CD4-positive, alpha-beta T cell (primary cell): ENCODE results near the gene TUBB2B. TPM values are rescaled to one million over a fixed set of nuclear protein-coding genes. Genes with fewer than 3 reads are reported as not detected.
"Not testable (repeated sequence)": the region's sequence is repeated elsewhere in the genome, so short reads cannot be mapped to it uniquely, and the experiment has no call there.

Experiments used
- ATAC-seq: fragments of 200-7000 bp; cut with Tn5 transposase; one replicate; pipeline ENCODE4 v1.10.0; 2022; ENCODE audit warnings: mild to moderate bottlenecking; ENCODE audit not compliant: poor library complexity
- CTCF ChIA-PET: fragments of 350-600 bp; sonication (Branson Sonifier 250); formaldehyde crosslinking; loops from one replicate; lab custom pipeline; 2021; ENCODE audit warnings: antibody characterized with exemption, inconsistent platforms; lab: Charles Lee
- POLR2A ChIA-PET: fragments of 350-600 bp; sonication (Branson Sonifier 250); formaldehyde crosslinking; loops from one replicate; lab custom pipeline; 2021; ENCODE audit warnings: antibody characterized with exemption, inconsistent platforms; lab: Charles Lee
- DNase-seq, 14 experiments: peaks; one replicate each; pipeline ENCODE4 v3.0.0-alpha.2; 2013 to 2020; ENCODE audit warnings: mixed read lengths in 2 of 14
- H3K27ac ChIP-seq, 2 donors: one replicate each; pipeline versions ENCODE4 v1.5.1 to v1.7.0; 2013; ENCODE audit warnings: low read length in 2 of 2, low read depth in 1 of 2, mild to moderate bottlenecking in 1 of 2
- H3K27me3 ChIP-seq, 2 experiments: 1 replicate in 1 of 2; 2 replicates in 1 of 2; pipeline versions ENCODE4 v1.6.1 to v1.7.0; 2013; ENCODE audit warnings: low read length in 2 of 2, control low read depth in 1 of 2, mild to moderate bottlenecking in 1 of 2, moderate library complexity in 1 of 2; ENCODE audit not compliant: insufficient read depth in 2 of 2, control insufficient read depth in 1 of 2
- H3K36me3 ChIP-seq: one replicate; pipeline ENCODE4 v1.6.1; 2013; ENCODE audit warnings: low read length, control low read depth; ENCODE audit not compliant: insufficient read depth
- H3K4me1 ChIP-seq: one replicate; pipeline ENCODE4 v1.6.1; 2013; ENCODE audit warnings: low read length, control low read depth; ENCODE audit not compliant: insufficient read depth
- H3K4me3 ChIP-seq: one replicate; pipeline ENCODE4 v1.5.1; 2013; ENCODE audit warnings: mild to moderate bottlenecking, low read length, moderate library complexity
- H3K9me3 ChIP-seq, 2 experiments: 1 replicate in 1 of 2; 2 replicates in 1 of 2; pipeline versions ENCODE4 v1.6.1 to v1.7.0; 2013; ENCODE audit warnings: low read length in 2 of 2, mild to moderate bottlenecking in 2 of 2, control low read depth in 1 of 2, moderate library complexity in 1 of 2; ENCODE audit not compliant: control insufficient read depth in 1 of 2, insufficient read depth in 1 of 2
- H3K27ac Mint-ChIP-seq: one replicate; pipeline ENCODE4 v1.8.0; 2020; ENCODE audit warnings: mixed read lengths
- H3K27me3 Mint-ChIP-seq: one replicate; pipeline ENCODE4 v1.8.0; 2021; ENCODE audit warnings: mixed read lengths
- H3K36me3 Mint-ChIP-seq: one replicate; pipeline ENCODE4 v1.8.0; 2021; ENCODE audit warnings: low read depth, mixed read lengths
- H3K4me1 Mint-ChIP-seq: one replicate; pipeline ENCODE4 v1.8.0; 2021; ENCODE audit warnings: low read depth, mixed read lengths
- H3K4me3 Mint-ChIP-seq: one replicate; pipeline ENCODE4 v1.8.0; 2020; ENCODE audit warnings: mild to moderate bottlenecking, mixed read lengths
- H3K9me3 Mint-ChIP-seq: one replicate; pipeline ENCODE4 v1.8.0; 2020; ENCODE audit warnings: mixed read lengths
- CTCF ChIP-seq: fragments of 200-600 bp; IDR thresholded peaks from one replicate; pipeline ENCODE4 v1.8.0; 2022; ENCODE audit warnings: antibody characterized with exemption, mild to moderate bottlenecking
- intact Hi-C, 2 experiments: fragments of 100-400 bp; cut with DNase I in 1 of 2; cut with micrococcal nuclease in 1 of 2; formaldehyde crosslinking; loops; one replicate each; pipeline versions ENCODE4 v1.15.1 to v1.9.0; 2023 to 2025; cut with DNase I, micrococcal nuclease
- total RNA-seq, 174 experiments: library from RNA in 2 of 174; stranded (reverse) in 2 of 174; gene quantifications; one replicate each; pipeline ENCODE4 v1.2.3 and lab custom pipeline; 2021 to 2026

TUBB2B gene
- total RNA-seq, 2 experiments from 2014 or later: not detected

- H3K9me3 ChIP-seq: no peaks in the 10 kb centered on the region
- no peak for TF ChIP-seq CTCF
- no peak overlapping the region for H3K4me3 ChIP-seq
- no peak overlapping the region for H3K27ac ChIP-seq
- Mint-ChIP-seq H3K27me3 (peaks cover 72% of the 10 kb centered on the region), H3K4me3 (no peak overlapping the region), H3K27ac (no peak overlapping the region), H3K36me3 (no peaks in the 10 kb centered on the region), H3K4me1 (peaks cover 14% of the 10 kb centered on the region), H3K9me3 (no peaks in the 10 kb centered on the region)
- intact Hi-C loops: no loop called here
- peaks cover 11% of the 10 kb centered on the region for H3K4me1 ChIP-seq
- ATAC-seq: no peak
- ChIA-PET CTCF (interaction anchor here (1.0 kb wide), 1 partner anchor 18 kb away, joined by 3 read pairs; no protein-coding TSS in a partner anchor), POLR2A (no interaction called here)
- no peak for DNase-seq
- H3K27me3 ChIP-seq: peaks cover 11 to 26% of the 10 kb centered on the region in 2 experiments
- no peaks in the 10 kb centered on the region for H3K36me3 ChIP-seq
Measured at GRCh38 chr6:3247255-3248146, 20.0 kb upstream of the TUBB2B start.

GRCh38 chr6:3245216-3245615 lies 17.8 kb upstream of the TUBB2B start:
- no peak overlapping the region for H3K4me3 Mint-ChIP-seq
- Histone ChIP-seq H3K4me1 (no peaks in the 10 kb centered on the region), H3K4me3 (no peak overlapping the region), H3K9me3 (no peaks in the 10 kb centered on the region), H3K27me3 (peaks cover 11 to 22% of the 10 kb centered on the region in 2 experiments), H3K36me3 (no peaks in the 10 kb centered on the region), H3K27ac (no peak overlapping the region)
- no peak overlapping the region for H3K27ac Mint-ChIP-seq
- H3K4me1 Mint-ChIP-seq: no peaks in the 10 kb centered on the region
- no peaks in the 10 kb centered on the region for H3K9me3 Mint-ChIP-seq
- no peak for TF ChIP-seq CTCF
- POLR2A ChIA-PET: no interaction called here
- DNase-seq (no peak), ATAC-seq (no peak)
- intact Hi-C loops: no loop called here
- no peaks in the 10 kb centered on the region for H3K36me3 Mint-ChIP-seq
- CTCF ChIA-PET: no interaction called here
- peaks cover 69% of the 10 kb centered on the region for H3K27me3 Mint-ChIP-seq

GRCh38 chr6:3244832-3245161 lies 17.3 kb upstream of the TUBB2B start:
- ATAC-seq, H3K4me3 Mint-ChIP-seq, H3K36me3 Mint-ChIP-seq, H3K27ac ChIP-seq, H3K4me1 ChIP-seq, H3K4me1 Mint-ChIP-seq, H3K9me3 Mint-ChIP-seq, H3K36me3 ChIP-seq, H3K9me3 ChIP-seq, H3K4me3 ChIP-seq, intact Hi-C loops, POLR2A ChIA-PET, DNase-seq, H3K27ac Mint-ChIP-seq: not testable (repeated sequence)
- H3K27me3 ChIP-seq: peaks cover 11 to 20% of the 10 kb centered on the region in 2 experiments
- CTCF ChIA-PET: interaction anchor here (1.2 kb wide), 1 partner anchor 896 kb away, joined by 3 read pairs; no protein-coding TSS in a partner anchor
- peaks cover 69% of the 10 kb centered on the region for H3K27me3 Mint-ChIP-seq
